Measurements from ENCODE around the gene SLC15A3.

SLC15A3 gene

DNA sequence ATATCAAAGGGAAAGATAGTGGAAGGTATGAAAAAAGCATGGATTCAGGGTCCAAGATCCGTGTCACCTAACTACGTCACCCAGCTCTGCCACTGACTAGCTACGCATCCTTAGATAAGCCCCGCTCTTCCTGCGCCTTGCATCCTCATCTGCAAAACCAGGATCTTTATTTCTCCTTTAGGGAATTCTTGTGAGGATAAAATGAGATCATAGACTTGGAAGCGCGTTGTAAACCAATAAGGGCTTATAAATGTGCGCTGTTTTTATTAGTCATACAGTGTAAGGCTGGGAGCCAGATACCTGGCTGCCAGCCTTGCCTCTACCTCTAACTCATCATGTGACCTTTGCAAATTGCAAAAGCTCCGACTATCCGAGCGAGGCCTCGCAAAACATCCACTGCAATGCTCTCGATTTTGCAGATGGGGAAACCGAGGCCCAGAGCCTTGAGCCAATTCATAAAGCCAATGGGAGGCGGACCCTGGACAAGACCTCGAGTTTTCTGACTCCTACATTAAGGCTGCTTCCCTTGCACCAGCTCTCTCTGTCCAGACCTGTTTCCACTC is 46.3 kb downstream of the SLC15A3 start:
- TF ChIP-seq, protein P1, sequence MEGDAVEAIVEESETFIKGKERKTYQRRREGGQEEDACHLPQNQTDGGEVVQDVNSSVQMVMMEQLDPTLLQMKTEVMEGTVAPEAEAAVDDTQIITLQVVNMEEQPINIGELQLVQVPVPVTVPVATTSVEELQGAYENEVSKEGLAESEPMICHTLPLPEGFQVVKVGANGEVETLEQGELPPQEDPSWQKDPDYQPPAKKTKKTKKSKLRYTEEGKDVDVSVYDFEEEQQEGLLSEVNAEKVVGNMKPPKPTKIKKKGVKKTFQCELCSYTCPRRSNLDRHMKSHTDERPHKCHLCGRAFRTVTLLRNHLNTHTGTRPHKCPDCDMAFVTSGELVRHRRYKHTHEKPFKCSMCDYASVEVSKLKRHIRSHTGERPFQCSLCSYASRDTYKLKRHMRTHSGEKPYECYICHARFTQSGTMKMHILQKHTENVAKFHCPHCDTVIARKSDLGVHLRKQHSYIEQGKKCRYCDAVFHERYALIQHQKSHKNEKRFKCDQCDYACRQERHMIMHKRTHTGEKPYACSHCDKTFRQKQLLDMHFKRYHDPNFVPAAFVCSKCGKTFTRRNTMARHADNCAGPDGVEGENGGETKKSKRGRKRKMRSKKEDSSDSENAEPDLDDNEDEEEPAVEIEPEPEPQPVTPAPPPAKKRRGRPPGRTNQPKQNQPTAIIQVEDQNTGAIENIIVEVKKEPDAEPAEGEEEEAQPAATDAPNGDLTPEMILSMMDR (IDR thresholded peaks at IDR 0.05; ENCODE audit: low read depth, low read length, missing control alignments): no peak
- H3K4me3 ChIP-seq (ENCODE audit: low read depth, low read length): peak overlapping the region; percentile 87
- no peak for DNase-seq (ENCODE audit: low read depth)

DNA sequence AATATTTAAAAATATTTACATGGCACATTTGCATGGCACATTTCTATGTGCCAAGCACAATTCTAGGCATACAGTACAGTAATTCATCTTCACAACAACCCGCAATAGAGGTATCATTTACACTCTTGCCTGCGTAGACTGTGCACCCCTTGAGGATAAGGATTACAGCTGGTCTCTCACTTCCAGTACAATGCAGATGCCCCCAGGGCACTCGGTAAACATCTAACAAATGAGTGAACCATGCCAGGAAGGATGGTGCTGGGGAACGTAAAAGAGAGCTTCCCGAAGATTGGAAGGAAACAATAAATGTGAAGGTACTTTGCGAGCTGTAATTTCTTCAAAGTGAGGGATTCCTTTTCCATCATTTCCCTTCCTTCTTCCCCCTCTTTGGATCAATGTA is 46.9 kb downstream of the SLC15A3 start:
- TF ChIP-seq, protein P1 (IDR thresholded peaks at IDR 0.05; ENCODE audit: low read depth, low read length, missing control alignments): no peak
- peak overlapping the region; percentile 87 for H3K4me3 ChIP-seq (ENCODE audit: low read depth, low read length)
- DNase-seq (ENCODE audit: low read depth): no peak

DNA sequence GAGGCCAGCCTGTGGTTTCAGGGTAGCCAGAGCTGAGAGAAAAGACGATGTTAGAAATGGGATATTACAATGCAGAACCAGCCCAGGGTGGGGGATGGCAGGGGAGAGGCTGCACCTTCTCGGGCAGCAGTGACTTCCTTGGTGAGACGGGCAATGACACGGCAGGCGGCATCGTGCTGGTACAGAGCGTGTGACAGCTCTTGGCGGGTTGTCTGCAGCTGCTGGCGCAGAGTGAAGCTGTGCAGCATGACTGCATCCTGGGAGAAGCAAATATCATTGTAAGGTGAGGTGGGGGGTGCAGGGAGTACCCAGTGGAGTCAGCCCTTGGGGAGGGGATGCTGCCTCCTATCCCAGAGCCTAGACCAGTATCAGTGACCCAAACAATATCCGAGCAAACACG is 49.4 kb downstream of the SLC15A3 start:
- H3K4me3 ChIP-seq (ENCODE audit: low read depth, low read length): no peak overlapping the region
- no peak for DNase-seq (ENCODE audit: low read depth)
- TF ChIP-seq, protein P1 (IDR thresholded peaks at IDR 0.05; ENCODE audit: low read depth, low read length, missing control alignments): no peak

DNA sequence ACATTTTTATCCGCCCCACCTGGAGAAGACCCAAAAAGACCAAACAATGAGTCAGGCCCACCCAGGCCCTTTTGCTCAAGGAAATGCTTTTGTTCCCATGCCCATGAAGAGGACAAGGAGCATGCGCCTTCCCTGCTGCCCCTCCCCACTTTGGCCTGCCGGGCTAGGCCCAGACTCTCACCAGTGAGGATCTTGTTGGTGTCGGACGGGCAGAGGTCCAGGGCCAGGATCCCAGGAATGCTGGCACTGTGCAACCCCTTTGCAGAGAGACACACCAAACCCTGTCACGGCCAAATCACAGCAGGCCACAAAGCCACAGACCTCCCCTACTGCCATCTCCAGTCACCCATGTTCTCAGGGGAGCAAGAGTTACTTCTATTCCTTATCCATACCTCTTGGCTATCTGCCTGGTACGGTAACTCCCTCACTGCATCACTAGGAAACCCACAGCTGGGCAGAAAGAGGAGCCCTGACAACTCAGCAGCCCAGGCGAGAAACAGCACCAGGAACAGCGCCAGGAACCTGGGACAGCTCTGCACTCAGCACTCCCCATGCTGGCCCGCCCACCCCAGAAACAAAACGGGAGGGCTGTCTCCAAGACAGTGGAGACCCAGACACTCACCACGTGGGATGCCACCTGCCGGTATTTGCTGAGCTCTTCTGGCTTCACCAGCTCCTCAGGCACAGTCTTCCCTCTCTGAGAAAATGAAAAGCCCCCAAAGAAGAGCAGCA is 51.1 kb downstream of the SLC15A3 start:
- no peak for DNase-seq (ENCODE audit: low read depth)
- TF ChIP-seq, protein P1 (IDR thresholded peaks at IDR 0.05; ENCODE audit: low read depth, low read length, missing control alignments): no peak
- H3K4me3 ChIP-seq (ENCODE audit: low read depth, low read length): no peak overlapping the region

DNA sequence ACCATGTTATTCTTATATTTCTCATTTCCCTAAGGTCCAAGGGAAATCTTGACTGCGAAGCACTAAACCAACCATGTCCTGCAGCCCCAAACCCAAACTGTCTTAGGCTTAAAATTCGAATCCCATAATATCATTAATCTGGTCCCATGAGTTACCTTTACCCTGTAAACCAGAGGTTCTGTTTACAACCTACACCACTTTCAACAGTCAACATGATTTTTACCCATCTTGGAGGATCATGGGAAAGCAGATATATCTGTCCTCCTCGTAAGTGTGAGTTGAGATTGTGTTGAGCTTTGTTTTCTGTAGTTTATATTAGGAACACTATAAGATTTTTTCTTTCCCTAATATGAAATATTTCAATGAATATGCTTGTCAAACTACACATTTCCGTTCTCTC is 52.0 kb downstream of the SLC15A3 start:
- TF ChIP-seq, protein P1 (IDR thresholded peaks at IDR 0.05; ENCODE audit: low read depth, low read length, missing control alignments): no peak
- H3K4me3 ChIP-seq (ENCODE audit: low read depth, low read length): no peak overlapping the region
- DNase-seq (ENCODE audit: low read depth): no peak

DNA sequence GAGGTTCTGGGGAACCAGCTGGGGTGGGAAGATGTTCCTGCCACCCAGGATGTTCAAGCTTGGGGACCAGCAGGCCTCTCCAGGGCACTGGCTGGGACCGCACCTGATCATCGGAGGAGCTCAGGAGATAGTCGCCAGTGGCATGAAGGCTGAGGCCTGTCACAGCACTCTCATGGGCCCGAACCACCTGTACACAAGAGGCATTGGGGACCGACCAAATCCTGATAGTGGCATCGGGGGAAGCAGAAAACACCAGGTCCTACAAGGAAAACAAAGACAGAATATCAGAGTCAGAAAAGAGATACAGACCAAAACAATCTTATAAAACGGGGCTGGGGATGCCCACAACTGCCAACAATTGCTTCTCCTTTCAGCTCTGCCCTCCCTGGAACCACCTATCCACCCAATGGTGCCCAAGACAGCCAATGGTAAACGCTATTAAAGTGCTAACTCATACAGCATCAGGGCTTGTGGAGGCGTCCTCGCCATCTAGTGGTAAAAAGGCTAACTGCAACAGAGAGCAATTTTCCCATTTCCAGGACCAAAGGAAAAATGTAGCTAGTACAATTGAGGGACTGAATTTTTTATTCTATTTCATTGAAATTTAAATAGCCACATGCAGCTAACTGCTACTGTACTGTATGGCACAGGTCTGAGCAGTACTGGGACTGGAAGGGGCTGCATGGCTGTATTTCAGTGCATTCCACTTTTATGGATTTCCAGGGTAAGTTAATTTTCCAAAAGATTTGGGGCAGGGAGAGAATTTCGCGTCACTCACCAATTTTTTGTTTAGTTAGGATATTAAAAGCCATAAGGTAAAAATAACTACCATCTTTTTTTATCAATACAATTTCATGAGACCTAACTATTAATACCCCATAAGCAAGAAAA is 52.7 kb downstream of the SLC15A3 start:
- H3K4me3 ChIP-seq (ENCODE audit: low read depth, low read length): no peak overlapping the region
- TF ChIP-seq, protein P1 (IDR thresholded peaks at IDR 0.05; ENCODE audit: low read depth, low read length, missing control alignments): peak; percentile 93
- DNase-seq (ENCODE audit: low read depth): no peak

Data from GM12864 (cell line).